Spleen (tissue), 11 donors: ENCODE results near the gene MEX3D. TPM values are rescaled to one million over a fixed set of nuclear protein-coding genes. Genes with fewer than 3 reads are reported as not detected.

Source experiments
- DNase-seq: peaks from one replicate; pipeline ENCODE4 v3.0.0-alpha.2; 2020
- H3K27ac ChIP-seq, 8 donors: fragments of 200-600 bp; sonication (generic) in 7 of 8; 1 replicate in 4 of 8; 2 replicates in 4 of 8; pipeline versions ENCODE4 v1.5.0 to v1.8.0; 2016 to 2021; ENCODE audit warnings: inconsistent platforms in 4 of 8, mild to moderate bottlenecking in 4 of 8, moderate library complexity in 1 of 8
- H3K27me3 ChIP-seq, 7 donors: fragments of 200-600 bp; sonication (generic) in 6 of 7; replicated peaks in 1 of 7; 1 replicate in 4 of 7; 2 replicates in 3 of 7; pipeline versions ENCODE4 v1.5.0 to v1.8.0; 2016 to 2021; ENCODE audit warnings: inconsistent platforms in 3 of 7, mild to moderate bottlenecking in 1 of 7
- H3K36me3 ChIP-seq, 6 donors: fragments of 200-600 bp; sonication (generic) in 5 of 6; 1 replicate in 4 of 6; 2 replicates in 2 of 6; pipeline versions ENCODE4 v1.5.0 to v1.8.0; 2016 to 2021; ENCODE audit warnings: inconsistent platforms in 2 of 6
- H3K4me1 ChIP-seq, 6 donors: fragments of 200-600 bp; sonication (generic) in 5 of 6; 1 replicate in 3 of 6; 2 replicates in 3 of 6; pipeline versions ENCODE4 v1.5.0 to v1.8.0; 2016 to 2021; ENCODE audit warnings: inconsistent platforms in 3 of 6
- H3K4me3 ChIP-seq, 8 donors: fragments of 200-600 bp; sonication (generic) in 7 of 8; 1 replicate in 4 of 8; 2 replicates in 4 of 8; pipeline versions ENCODE4 v1.5.0 to v1.8.0; 2016 to 2021; ENCODE audit warnings: inconsistent platforms in 4 of 8, mild to moderate bottlenecking in 4 of 8, moderate library complexity in 2 of 8
- H3K9me3 ChIP-seq, 8 donors: fragments of 200-600 bp; sonication (generic) in 7 of 8; 1 replicate in 4 of 8; 2 replicates in 4 of 8; pipeline versions ENCODE4 v1.5.0 to v1.8.0; 2016 to 2021; ENCODE audit warnings: inconsistent platforms in 4 of 8
- POLR2A ChIP-seq, 3 donors: fragments of 450-650 bp; IDR thresholded peaks; one replicate each; pipeline ENCODE4 v1.5.1; 2017; ENCODE audit warnings: antibody characterized with exemption in 3 of 3, mild to moderate bottlenecking in 1 of 3
- POLR2AphosphoS5 ChIP-seq, 3 donors: sonication (generic); formaldehyde crosslinking; IDR thresholded peaks; one replicate each; pipeline ENCODE4 v1.5.1; 2017; ENCODE audit warnings: antibody characterized with exemption in 3 of 3
- WGBS, 5 donors: extraction: QIAGEN DNeasy Blood & Tissue Kit in 3 of 5; methylation state at CpG; one replicate each; pipeline versions ENCODE4 v1.1.5 to v1.1.7; 2013 to 2018; 5-methylcytosine and 5-hydroxymethylcytosine counted together
- intact Hi-C: fragments of 100-400 bp; cut with DNase I; formaldehyde crosslinking; loops from one replicate; pipeline ENCODE4 v1.15.0; 2023; ENCODE audit warnings: low total_unique reads
- polyA plus RNA-seq, 3 donors: library from polyadenylated mRNA; stranded (reverse); fragments of 200-250 nt; gene quantifications; one replicate each; pipeline ENCODE4 v1.2.1, GENCODE V29; 2013
- total RNA-seq, 7 donors: library from RNA; depleted of rRNA in 3 of 7; stranded (reverse); fragments of >200 nt in 3 of 7; fragmentation: NEBNext Ultra II Directional in 4 of 7; extraction: Animal tissue kit (Norgen Biotek cat#: 25700) in 4 of 7; gene quantifications; one replicate each; pipeline versions ENCODE4 v1.1.0 to v1.2.1, GENCODE V29; 2016 to 2021
- TF ChIP-seq, protein P1 (sequence below), 11 experiments: fragments of 200-600 bp in 7 of 11; fragments of 450-650 bp in 4 of 11; sonication (generic) in 4 of 11; IDR thresholded peaks in 8 of 11; conservative IDR thresholded peaks in 3 of 11; 1 replicate in 7 of 11; 2 replicates in 4 of 11; pipeline versions ENCODE4 v1.4.0 to v1.8.0; 2016 to 2021; ENCODE audit warnings: antibody characterized with exemption in 11 of 11, inconsistent platforms in 4 of 11, mild to moderate bottlenecking in 1 of 11
- donor health status: healthy with polysubstance abuse.
- donor health status: DM: no; HTN: no; CAD: no; lungs with moderate emphysema.
- donor health status: DM: no; HTN: no; CAD: no.
- donor health status: Bipolar disorder and iron deficiency.
- donor health status: healthy.
- donor health status: DM: no; HTN: no; CAD: no.
- donor health status: DM: yes; HTN: yes; CAD: no.

The MEX3D gene
- total and polyA plus RNA-seq, 10 donors: 0.87 to 11.7 (median 6.0) TPM

DNA sequence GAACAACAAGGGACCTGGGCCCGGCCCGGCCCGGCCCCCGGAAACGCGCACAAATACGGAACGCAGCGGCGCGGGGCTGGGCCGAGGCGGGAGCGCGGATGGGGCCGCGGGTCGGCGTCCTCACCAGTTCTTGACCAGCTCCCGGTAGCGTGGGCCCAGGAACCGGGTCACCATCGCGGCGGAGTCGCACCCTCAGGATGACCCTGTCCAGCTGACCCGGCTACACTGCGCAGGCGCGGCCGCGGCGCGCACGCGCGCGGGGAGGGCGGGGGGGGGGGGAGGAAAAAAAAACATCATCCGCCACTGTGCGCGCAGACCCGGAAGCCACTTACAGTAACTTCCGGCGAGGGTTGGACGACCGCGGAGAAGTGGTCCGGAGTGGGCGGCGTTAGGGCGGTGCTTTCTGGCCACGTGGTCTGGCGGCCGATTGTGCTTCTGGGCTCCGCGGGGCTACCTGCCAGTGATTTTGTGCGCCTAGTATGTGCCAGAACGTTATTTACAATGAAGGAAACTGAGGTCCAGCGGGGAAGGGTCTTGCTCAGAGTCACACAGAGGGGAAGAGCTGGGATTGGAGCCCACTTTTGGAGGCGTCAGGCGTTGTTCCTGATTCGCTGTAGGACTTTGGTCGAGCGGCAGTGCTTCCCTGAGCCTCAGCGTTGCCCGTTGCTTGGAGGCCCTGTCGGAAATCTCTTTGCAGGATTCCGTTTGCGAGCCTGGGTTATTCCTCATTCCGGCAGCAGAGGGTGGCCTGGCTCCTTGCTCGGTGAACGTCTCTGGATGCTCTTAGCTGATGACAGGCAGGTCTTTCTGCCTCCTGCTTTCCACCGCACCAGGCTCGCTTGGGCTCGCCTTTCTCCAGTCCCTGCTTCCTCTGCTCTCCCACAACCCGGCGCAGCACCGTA lies 37.4 kb upstream of the MEX3D start, which contains the start of gene UQCR11:
UQCR11 (minus strand) TSS at position 227 of the 902 bp plus-strand sequence; CDS start at position 174, 53 bp downstream.
- TF ChIP-seq POLR2A (IDR thresholded peaks at IDR 0.05): peak in 1 of 3 donors; percentile 9
- TF ChIP-seq, protein P1, sequence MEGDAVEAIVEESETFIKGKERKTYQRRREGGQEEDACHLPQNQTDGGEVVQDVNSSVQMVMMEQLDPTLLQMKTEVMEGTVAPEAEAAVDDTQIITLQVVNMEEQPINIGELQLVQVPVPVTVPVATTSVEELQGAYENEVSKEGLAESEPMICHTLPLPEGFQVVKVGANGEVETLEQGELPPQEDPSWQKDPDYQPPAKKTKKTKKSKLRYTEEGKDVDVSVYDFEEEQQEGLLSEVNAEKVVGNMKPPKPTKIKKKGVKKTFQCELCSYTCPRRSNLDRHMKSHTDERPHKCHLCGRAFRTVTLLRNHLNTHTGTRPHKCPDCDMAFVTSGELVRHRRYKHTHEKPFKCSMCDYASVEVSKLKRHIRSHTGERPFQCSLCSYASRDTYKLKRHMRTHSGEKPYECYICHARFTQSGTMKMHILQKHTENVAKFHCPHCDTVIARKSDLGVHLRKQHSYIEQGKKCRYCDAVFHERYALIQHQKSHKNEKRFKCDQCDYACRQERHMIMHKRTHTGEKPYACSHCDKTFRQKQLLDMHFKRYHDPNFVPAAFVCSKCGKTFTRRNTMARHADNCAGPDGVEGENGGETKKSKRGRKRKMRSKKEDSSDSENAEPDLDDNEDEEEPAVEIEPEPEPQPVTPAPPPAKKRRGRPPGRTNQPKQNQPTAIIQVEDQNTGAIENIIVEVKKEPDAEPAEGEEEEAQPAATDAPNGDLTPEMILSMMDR (IDR thresholded peaks at IDR 0.05 in 8 of 11, conservative IDR thresholded peaks at IDR 0.05 in 3 of 11): peak in 10 of 11 experiments; percentile 37 to 65 (median 58)
- TF ChIP-seq POLR2AphosphoS5 (IDR thresholded peaks at IDR 0.05): peak; percentile 81 to 86 (median 84)
- Histone ChIP-seq H3K36me3 (peaks cover 0 to 41% (median 0%) of the 10 kb centered on the region in 6 donors), H3K9me3 (no peaks in the 10 kb centered on the region), H3K27me3 (no peaks in the 10 kb centered on the region), H3K27ac (peak within 1 kb of the TSS; percentile 80 to 95 (median 94)), H3K4me3 (peak within 1 kb of the TSS; percentile 81 to 100 (median 96)), H3K4me1 (peaks cover 36 to 94% (median 61%) of the 10 kb centered on the region in 6 donors)
- intact Hi-C loops: loop anchor here (5.0 kb wide), 1 partner anchor 47 kb away; the partner anchor contains the start of gene TCF3
- DNase-seq: peak; percentile 98
- 0 to 1% (median 0%) methylated on average over 48 to 79 of the region's 79 CpGs for WGBS, 5 donors

- H3K4me3 ChIP-seq: no peak overlapping the region
- H3K27ac ChIP-seq: no peak overlapping the region
- H3K4me1 ChIP-seq: peaks cover 22 to 74% (median 41%) of the 10 kb centered on the region in 6 donors
- no peak for DNase-seq
- TF ChIP-seq POLR2A (IDR thresholded peaks at IDR 0.05): no peak
- TF ChIP-seq, protein P1 (IDR thresholded peaks at IDR 0.05 in 8 of 11, conservative IDR thresholded peaks at IDR 0.05 in 3 of 11): no peak
- TF ChIP-seq POLR2AphosphoS5 (IDR thresholded peaks at IDR 0.05): no peak
- peaks cover 0 to 63% (median 26%) of the 10 kb centered on the region in 6 donors for H3K36me3 ChIP-seq
- H3K9me3 ChIP-seq: no peaks in the 10 kb centered on the region
- H3K27me3 ChIP-seq: no peaks in the 10 kb centered on the region
- WGBS, 5 donors: 89 to 94% (median 93%) methylated on average over 21 of the region's 21 CpGs
- intact Hi-C loops: no loop called here
Observed at GRCh38 chr19:1602091-1602707, 34.1 kb upstream of the MEX3D start.

- no peaks in the 10 kb centered on the region for H3K27me3 ChIP-seq
- no peaks in the 10 kb centered on the region for H3K9me3 ChIP-seq
- WGBS, 5 donors: 89 to 98% (median 92%) methylated on average over 14 of the region's 14 CpGs
- TF ChIP-seq POLR2A (IDR thresholded peaks at IDR 0.05) (no peak), POLR2AphosphoS5 (IDR thresholded peaks at IDR 0.05) (no peak)
- TF ChIP-seq, protein P1 (IDR thresholded peaks at IDR 0.05 in 8 of 11, conservative IDR thresholded peaks at IDR 0.05 in 3 of 11): no peak
- intact Hi-C loops: no loop called here
- H3K27ac ChIP-seq: no peak overlapping the region
- peaks cover 22 to 68% (median 39%) of the 10 kb centered on the region in 6 donors for H3K4me1 ChIP-seq
- no peak overlapping the region for H3K4me3 ChIP-seq
- DNase-seq: no peak
- H3K36me3 ChIP-seq: peaks cover 0 to 69% (median 32%) of the 10 kb centered on the region in 6 donors
Observed at GRCh38 chr19:1601613-1602064, 33.5 kb upstream of the MEX3D start.
